Pancreas (tissue), 10 donors: ENCODE results near the gene PTEN. TPM values are rescaled to one million over a fixed set of nuclear protein-coding genes. Genes with fewer than 3 reads are reported as not detected.

Source experiments
- ATAC-seq, 4 donors: fragments of 200-7000 bp; cut with Tn5 transposase; one replicate each; pipeline versions ENCODE4 v1.8.0 to v1.9.1; 2020; ENCODE audit warnings: mild to moderate bottlenecking in 4 of 4, moderate library complexity in 4 of 4
- DNase-seq, 6 donors: peaks; one replicate each; pipeline ENCODE4 v3.0.0-alpha.2; 2020
- FAIRE-seq: peaks from 2 replicates; lab custom pipeline; 2012; peaks lifted over from hg19 to GRCh38; lab: Jason Lieb, UNC
- H3K27ac ChIP-seq, 4 donors: fragments of 200-600 bp; sonication (generic); 1 replicate in 3 of 4; 2 replicates in 1 of 4; pipeline versions ENCODE4 v1.5.0 to v1.8.0; 2020
- H3K27me3 ChIP-seq, 4 donors: fragments of 200-600 bp; one replicate each; pipeline ENCODE4 v1.8.0; 2021
- H3K36me3 ChIP-seq, 3 donors: fragments of 200-600 bp; sonication (generic) in 1 of 3; one replicate each; pipeline versions ENCODE4 v1.5.0 to v1.8.0; 2020 to 2021
- H3K4me1 ChIP-seq, 3 donors: fragments of 200-600 bp; one replicate each; pipeline ENCODE4 v1.8.0; 2021
- H3K4me3 ChIP-seq, 4 donors: fragments of 200-600 bp; sonication (generic) in 2 of 4; one replicate each; pipeline versions ENCODE4 v1.5.0 to v1.8.0; 2020 to 2021
- H3K9me3 ChIP-seq, 4 donors: fragments of 200-600 bp; one replicate each; pipeline ENCODE4 v1.8.0; 2021
- WGBS, 2 donors: extraction: QIAGEN DNeasy Blood & Tissue Kit; methylation state at CpG; one replicate each; pipeline ENCODE4 v1.1.7; 2013; 5-methylcytosine and 5-hydroxymethylcytosine counted together
- intact Hi-C, 3 donors: fragments of 100-400 bp; cut with DNase I; formaldehyde crosslinking; loops; one replicate each; pipeline versions ENCODE4 v1.11.1 to v1.14.2; 2022
- polyA plus RNA-seq, 2 donors: library from polyadenylated mRNA; stranded (reverse); fragments of 200-250 nt; gene quantifications; one replicate each; pipeline ENCODE4 v1.2.3, GENCODE V29; 2013
- total RNA-seq, 6 donors: library from RNA; stranded (reverse); fragmentation: NEBNext Ultra II Directional in 4 of 6; extraction: Animal tissue kit (Norgen Biotek cat#: 25700) in 4 of 6; gene quantifications; one replicate each; pipeline versions ENCODE4 v1.2.1 to v1.2.4, GENCODE V29; 2021 to 2023
- TF ChIP-seq, protein P1 (sequence below), 4 donors: fragments of 200-600 bp; sonication (generic) in 3 of 4; IDR thresholded peaks; one replicate each; pipeline versions ENCODE4 v1.5.0 to v1.8.0; 2021; ENCODE audit warnings: antibody characterized with exemption in 4 of 4
- donor health status: healthy with polysubstance abuse.
- donor health status: DM: no; HTN: no; CAD: no; lungs with moderate emphysema.
- donor health status: DM: no; HTN: no; CAD: no.
- donor health status: control.
- donor health status: control.
- donor health status: Bipolar disorder and iron deficiency.
- donor health status: DM: yes; HTN: yes; CAD: no.
- donor health status: DM: no; HTN: no; CAD: no.
- donor health status: DM: no; HTN: no; CAD: no.
- donor health status: DM: yes; HTN: yes; CAD: no.

The PTEN gene
- total and polyA plus RNA-seq, 8 donors: 19.2 to 64.1 (median 40.4) TPM

DNA sequence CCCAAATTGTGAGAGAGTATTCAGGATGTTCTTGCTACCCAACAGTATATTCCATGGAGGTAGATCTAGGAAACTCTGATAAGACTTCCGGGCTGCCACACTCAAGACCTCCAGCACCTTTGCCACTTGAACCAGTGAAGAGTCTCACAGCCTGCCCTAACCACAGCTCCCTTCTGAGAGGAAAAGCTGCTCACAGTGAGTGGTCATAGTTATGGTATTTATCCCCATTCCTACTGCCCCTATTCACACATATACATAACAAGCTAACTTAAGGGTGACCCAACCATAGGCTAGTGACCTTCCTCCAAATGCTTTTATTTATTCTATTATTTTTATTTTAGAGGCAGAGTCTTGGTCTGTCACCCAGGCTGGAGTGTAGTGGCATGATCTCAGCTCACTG is 156.3 kb downstream of the PTEN start:
- no peak overlapping the region for H3K4me3 ChIP-seq
- intact Hi-C loops: no loop called here
- TF ChIP-seq, protein P1, sequence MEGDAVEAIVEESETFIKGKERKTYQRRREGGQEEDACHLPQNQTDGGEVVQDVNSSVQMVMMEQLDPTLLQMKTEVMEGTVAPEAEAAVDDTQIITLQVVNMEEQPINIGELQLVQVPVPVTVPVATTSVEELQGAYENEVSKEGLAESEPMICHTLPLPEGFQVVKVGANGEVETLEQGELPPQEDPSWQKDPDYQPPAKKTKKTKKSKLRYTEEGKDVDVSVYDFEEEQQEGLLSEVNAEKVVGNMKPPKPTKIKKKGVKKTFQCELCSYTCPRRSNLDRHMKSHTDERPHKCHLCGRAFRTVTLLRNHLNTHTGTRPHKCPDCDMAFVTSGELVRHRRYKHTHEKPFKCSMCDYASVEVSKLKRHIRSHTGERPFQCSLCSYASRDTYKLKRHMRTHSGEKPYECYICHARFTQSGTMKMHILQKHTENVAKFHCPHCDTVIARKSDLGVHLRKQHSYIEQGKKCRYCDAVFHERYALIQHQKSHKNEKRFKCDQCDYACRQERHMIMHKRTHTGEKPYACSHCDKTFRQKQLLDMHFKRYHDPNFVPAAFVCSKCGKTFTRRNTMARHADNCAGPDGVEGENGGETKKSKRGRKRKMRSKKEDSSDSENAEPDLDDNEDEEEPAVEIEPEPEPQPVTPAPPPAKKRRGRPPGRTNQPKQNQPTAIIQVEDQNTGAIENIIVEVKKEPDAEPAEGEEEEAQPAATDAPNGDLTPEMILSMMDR (IDR thresholded peaks at IDR 0.05): no peak
- no peak overlapping the region for H3K27ac ChIP-seq
- H3K9me3 ChIP-seq: no peaks in the 10 kb centered on the region
- DNase-seq (no peak), FAIRE-seq (no peak), ATAC-seq (no peak)
- H3K4me1 ChIP-seq: no peaks in the 10 kb centered on the region
- no peaks in the 10 kb centered on the region for H3K27me3 ChIP-seq
- 98 to 100% methylated on average over 1 of the region's 1 CpG for WGBS, 2 donors
- no peaks in the 10 kb centered on the region for H3K36me3 ChIP-seq

Other genes with a start within 250 kb of the PTEN start
- gene PAPSS2, start 203.7 kb upstream of the PTEN start, total RNA-seq: 10 to 100 TPM; 29.4 to 54.7 (median 39.9) TPM
- 10 to 100 TPM in 1 of 2 donors, 1 to 10 TPM in 1; 10.0 to 49.5 TPM for gene PAPSS2, start 203.7 kb upstream of the PTEN start, polyA plus RNA-seq
- 10 to 100 TPM; 12.8 to 23.4 (median 18.1) TPM for gene ATAD1, start 45.4 kb upstream of the PTEN start, total RNA-seq
- gene ATAD1, start 45.4 kb upstream of the PTEN start, polyA plus RNA-seq: 10 to 100 TPM in 1 of 2 donors, 1 to 10 TPM in 1; 3.6 to 11.8 TPM
- under 1 TPM; 0.09 to 0.35 (median 0.26) TPM for gene KLLN, start 92 bp upstream of the PTEN start, total RNA-seq
- gene KLLN, start 92 bp upstream of the PTEN start, polyA plus RNA-seq: under 1 TPM; 0.23 TPM